Psoas muscle (tissue), 8 donors: ENCODE results near the gene GATA2. TPM values are rescaled to one million over a fixed set of nuclear protein-coding genes. Genes with fewer than 3 reads are reported as not detected.

ENCODE experiments used
- ATAC-seq, 4 donors: fragments of 200-7000 bp; cut with Tn5 transposase; one replicate each; pipeline ENCODE4 v1.9.1; 2020; ENCODE audit warnings: moderate library complexity in 3 of 4, mild to moderate bottlenecking in 2 of 4
- DNase-seq, 2 donors: peaks; one replicate each; pipeline ENCODE4 v3.0.0-alpha.2; 2020
- H3K27ac ChIP-seq: fragments of 200-600 bp; one replicate; pipeline ENCODE4 v1.8.0; 2022
- H3K27me3 ChIP-seq, 3 donors: fragments of 200-600 bp in 1 of 3; one replicate each; pipeline versions ENCODE4 v1.6.1 to v1.8.0; 2013 to 2022; ENCODE audit warnings: low read length in 2 of 3, mild to moderate bottlenecking in 2 of 3, moderate library complexity in 1 of 3; ENCODE audit not compliant: insufficient read depth in 3 of 3
- H3K36me3 ChIP-seq, 2 donors: fragments of 200-600 bp in 1 of 2; one replicate each; pipeline versions ENCODE4 v1.6.1 to v1.8.0; 2013 to 2022; ENCODE audit warnings: low read depth in 1 of 2, mild to moderate bottlenecking in 1 of 2, moderate library complexity in 1 of 2; ENCODE audit not compliant: insufficient read depth in 1 of 2
- H3K4me1 ChIP-seq: fragments of 200-600 bp; one replicate; pipeline ENCODE4 v1.8.0; 2022
- H3K4me3 ChIP-seq: fragments of 200-600 bp; one replicate; pipeline ENCODE4 v1.8.0; 2022; ENCODE audit warnings: mild to moderate bottlenecking
- H3K9me3 ChIP-seq: fragments of 200-600 bp; one replicate; pipeline ENCODE4 v1.8.0; 2022
- WGBS, 3 donors: extraction: QIAGEN DNeasy Blood & Tissue Kit; methylation state at CpG; one replicate each; pipeline versions ENCODE4 v1.1.6 to v1.1.7; 2013; 5-methylcytosine and 5-hydroxymethylcytosine counted together
- intact Hi-C, 2 donors: fragments of 100-400 bp; cut with DNase I; formaldehyde crosslinking; loops; one replicate each; pipeline versions ENCODE4 v1.11.0 to v1.14.2; 2022
- polyA plus RNA-seq, 3 donors: library from polyadenylated mRNA; stranded (reverse); fragments of 200-250 nt; gene quantifications; one replicate each; pipeline ENCODE4 v1.2.3, GENCODE V29; 2013
- total RNA-seq, 4 donors: library from RNA; stranded (reverse); fragmentation: NEBNext Ultra II Directional in 2 of 4; extraction: Animal tissue kit (Norgen Biotek cat#: 25700) in 2 of 4; gene quantifications; one replicate each; pipeline versions ENCODE4 v1.2.1 to v1.2.4, GENCODE V29; 2021 to 2023
- TF ChIP-seq, protein P1 (sequence below): fragments of 200-600 bp; IDR thresholded peaks from one replicate; pipeline ENCODE4 v1.8.0; 2022; ENCODE audit warnings: antibody characterized with exemption
- donor health status: healthy with polysubstance abuse.
- donor health status: DM: no; HTN: no; CAD: no; lungs with moderate emphysema.
- donor health status: Bipolar disorder and iron deficiency.
- donor health status: healthy.
- donor health status: DM: yes; HTN: yes; CAD: no.
- donor health status: DM: no; HTN: no; CAD: no.
- donor health status: DM: no; HTN: no; CAD: no.
- donor health status: DM: yes; HTN: yes; CAD: no.

Gene GATA2
- total and polyA plus RNA-seq, 7 donors: 4.2 to 8.8 (median 6.5) TPM

DNA sequence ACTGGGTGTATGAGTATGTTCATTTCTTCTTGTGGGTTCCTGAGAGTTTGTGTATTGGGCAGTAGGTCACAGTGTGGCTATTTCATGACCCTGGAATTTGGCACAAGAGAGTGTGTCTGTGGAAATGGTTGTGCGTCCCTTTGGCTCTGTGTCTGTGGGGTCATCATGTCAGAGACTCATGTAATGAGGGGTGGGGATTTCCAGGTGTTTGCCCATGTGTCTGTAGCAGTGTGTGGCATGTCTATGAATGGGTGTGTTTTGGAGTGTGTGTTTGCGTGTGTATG, 1.3 kb upstream of the GATA2 start:
- ATAC-seq: no peak
- no peak overlapping the region for H3K4me3 ChIP-seq
- H3K4me1 ChIP-seq: peaks cover 45% of the 10 kb centered on the region
- no peaks in the 10 kb centered on the region for H3K36me3 ChIP-seq
- WGBS, 3 donors: 78 to 91% (median 90%) methylated on average over 2 of the region's 2 CpGs
- H3K9me3 ChIP-seq: no peaks in the 10 kb centered on the region
- TF ChIP-seq, protein P1, sequence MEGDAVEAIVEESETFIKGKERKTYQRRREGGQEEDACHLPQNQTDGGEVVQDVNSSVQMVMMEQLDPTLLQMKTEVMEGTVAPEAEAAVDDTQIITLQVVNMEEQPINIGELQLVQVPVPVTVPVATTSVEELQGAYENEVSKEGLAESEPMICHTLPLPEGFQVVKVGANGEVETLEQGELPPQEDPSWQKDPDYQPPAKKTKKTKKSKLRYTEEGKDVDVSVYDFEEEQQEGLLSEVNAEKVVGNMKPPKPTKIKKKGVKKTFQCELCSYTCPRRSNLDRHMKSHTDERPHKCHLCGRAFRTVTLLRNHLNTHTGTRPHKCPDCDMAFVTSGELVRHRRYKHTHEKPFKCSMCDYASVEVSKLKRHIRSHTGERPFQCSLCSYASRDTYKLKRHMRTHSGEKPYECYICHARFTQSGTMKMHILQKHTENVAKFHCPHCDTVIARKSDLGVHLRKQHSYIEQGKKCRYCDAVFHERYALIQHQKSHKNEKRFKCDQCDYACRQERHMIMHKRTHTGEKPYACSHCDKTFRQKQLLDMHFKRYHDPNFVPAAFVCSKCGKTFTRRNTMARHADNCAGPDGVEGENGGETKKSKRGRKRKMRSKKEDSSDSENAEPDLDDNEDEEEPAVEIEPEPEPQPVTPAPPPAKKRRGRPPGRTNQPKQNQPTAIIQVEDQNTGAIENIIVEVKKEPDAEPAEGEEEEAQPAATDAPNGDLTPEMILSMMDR: no peak
- H3K27ac ChIP-seq: no peak overlapping the region
- no peak for DNase-seq
- peaks cover 0 to 97% (median 40%) of the 10 kb centered on the region in 3 donors for H3K27me3 ChIP-seq
- intact Hi-C loops: no loop called here

DNA sequence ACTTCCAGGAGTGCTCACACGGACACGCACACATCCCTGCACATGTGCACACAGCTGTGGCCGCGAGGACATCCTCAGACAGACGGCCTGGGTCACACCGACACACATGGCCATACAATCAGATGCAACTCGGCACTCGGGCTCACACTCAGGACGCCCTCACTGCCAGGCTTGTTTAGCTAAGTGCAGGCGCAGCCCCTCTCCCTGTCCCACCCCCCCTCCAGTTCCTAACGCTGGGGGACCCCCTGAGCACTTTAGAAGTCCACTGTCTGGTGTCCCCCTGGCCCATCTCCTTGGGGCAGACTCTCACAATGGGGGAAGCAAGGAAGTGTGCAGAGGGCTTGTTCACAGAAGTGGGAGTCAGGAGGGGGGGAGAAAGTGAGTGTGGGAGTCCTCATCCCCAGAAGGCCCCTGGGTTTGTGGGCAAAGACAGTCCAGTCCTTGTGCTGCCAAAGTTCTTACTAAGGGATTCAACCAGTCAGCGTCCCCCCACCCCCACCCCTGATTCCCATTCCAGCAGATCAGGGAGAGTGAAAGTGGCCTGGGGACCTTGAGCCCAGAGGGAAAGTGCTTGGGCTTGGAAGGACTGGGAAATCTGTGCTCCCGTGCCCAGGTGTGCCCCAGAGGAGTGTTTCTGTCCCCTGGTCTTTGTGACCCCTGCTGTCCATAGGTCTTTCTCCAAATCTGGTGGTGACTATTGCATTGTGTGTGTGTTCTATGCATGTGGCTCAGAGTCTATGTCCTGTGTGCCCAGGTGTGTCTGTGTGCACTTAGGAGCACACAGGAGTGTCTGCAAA, 767 bp upstream of the GATA2 start:
- Histone ChIP-seq H3K27me3 (peaks cover 0 to 97% (median 43%) of the 10 kb centered on the region in 3 donors), H3K36me3 (no peaks in the 10 kb centered on the region), H3K9me3 (no peaks in the 10 kb centered on the region), H3K4me1 (peaks cover 50% of the 10 kb centered on the region), H3K4me3 (no peak overlapping the region), H3K27ac (no peak overlapping the region)
- 31 to 37% (median 34%) methylated on average over 13 of the region's 13 CpGs for WGBS, 3 donors
- intact Hi-C loops: no loop called here
- DNase-seq: no peak
- ATAC-seq: no peak
- TF ChIP-seq, protein P1: no peak

- H3K27ac ChIP-seq: no peak overlapping the region
- peaks cover 0 to 100% (median 55%) of the 10 kb centered on the region in 3 donors for H3K27me3 ChIP-seq
- ATAC-seq (no peak), DNase-seq (no peak)
- intact Hi-C loops: no loop called here
- no peaks in the 10 kb centered on the region for H3K36me3 ChIP-seq
- H3K9me3 ChIP-seq: no peaks in the 10 kb centered on the region
- peaks cover 55% of the 10 kb centered on the region for H3K4me1 ChIP-seq
- WGBS, 3 donors: 14 to 20% (median 17%) methylated on average over 50 to 70 of the region's 70 CpGs
- TF ChIP-seq, protein P1: no peak
- peak overlapping the region; percentile 55 for H3K4me3 ChIP-seq
Measured at GRCh38 chr3:128491941-128492670, 895 bp downstream of the GATA2 start.

- Histone ChIP-seq H3K4me3 (peak overlapping the region; percentile 55), H3K27ac (no peak overlapping the region), H3K36me3 (no peaks in the 10 kb centered on the region), H3K4me1 (peaks cover 55% of the 10 kb centered on the region), H3K9me3 (no peaks in the 10 kb centered on the region), H3K27me3 (peaks cover 0 to 100% (median 54%) of the 10 kb centered on the region in 3 donors)
- 14 to 26% (median 17%) methylated on average over 19 of the region's 19 CpGs for WGBS, 3 donors
- DNase-seq (no peak), ATAC-seq (no peak)
- TF ChIP-seq, protein P1: no peak
- intact Hi-C loops: no loop called here
Measured at GRCh38 chr3:128491691-128491940, 1.4 kb downstream of the GATA2 start.
